KBM-7 (cell line): Measurements from ENCODE around the gene ATP13A1.
"Not testable (repeated sequence)": the region's sequence is repeated elsewhere in the genome, so short reads cannot be mapped to it uniquely, and the experiment has no call there.

Experiments used
- DNase-seq: peaks from one replicate; pipeline ENCODE4 v3.0.0-alpha.2; 2015
- in situ Hi-C: fragments of 300-500 bp; cut with MboI; formaldehyde crosslinking; loops from 2 replicates; pipeline ENCODE4 v1.14.3; 2020; ENCODE audit warnings: low sequenced_read_pairs, low pct_unique_long_range_greater_than_20kb, mixed read lengths

The ATP13A1 gene

GRCh38 chr19:19598728-19599451 is 64.6 kb downstream of the ATP13A1 start:
- in situ Hi-C loops, DNase-seq: not testable (repeated sequence)

- in situ Hi-C loops = no loop called here
- no peak for DNase-seq
Measured at GRCh38 chr19:19597809-19598306, 65.6 kb downstream of the ATP13A1 start.
